Right atrium auricular region (tissue), 2 donors: ENCODE measurements around the gene GBP5. TPM values are rescaled to one million over a fixed set of nuclear protein-coding genes. Genes with fewer than 3 reads are reported as not detected.

Experiments used
- DNase-seq: peaks from one replicate; pipeline ENCODE4 v3.0.0-alpha.2; 2019; ENCODE audit warnings: low spot score
- H3K27ac ChIP-seq, 2 donors: fragments of 200-600 bp; sonication (generic); 1 replicate in 1 of 2; 2 replicates in 1 of 2; pipeline ENCODE4 v1.5.1; 2016 to 2019
- H3K27me3 ChIP-seq, 2 donors: fragments of 200-600 bp; sonication (generic); one replicate each; pipeline versions ENCODE4 v1.5.1 to v1.6.0; 2017 to 2019
- H3K36me3 ChIP-seq: fragments of 200-600 bp; sonication (generic); one replicate; pipeline ENCODE4 v1.5.1; 2016
- H3K4me1 ChIP-seq, 2 donors: fragments of 200-600 bp; sonication (generic); one replicate each; pipeline versions ENCODE4 v1.5.1 to v1.6.0; 2017 to 2019
- H3K4me3 ChIP-seq, 2 donors: fragments of 200-600 bp; sonication (generic); 1 replicate in 1 of 2; 2 replicates in 1 of 2; pipeline ENCODE4 v1.5.1; 2017 to 2019; ENCODE audit warnings: mild to moderate bottlenecking in 1 of 2, moderate library complexity in 1 of 2
- H3K9me3 ChIP-seq, 2 donors: fragments of 200-600 bp; sonication (generic); one replicate each; pipeline ENCODE4 v1.5.1; 2019
- CTCF ChIP-seq, 2 donors: fragments of 200-600 bp; sonication (generic); IDR thresholded peaks; one replicate each; pipeline ENCODE4 v1.5.1; 2019; ENCODE audit warnings: antibody characterized with exemption in 2 of 2
- total RNA-seq, 2 donors: library from RNA; depleted of rRNA; stranded (reverse); fragments of >200 nt; gene quantifications; one replicate each; pipeline ENCODE4 v1.1.0, GENCODE V29; 2016

GBP5 gene
- total RNA-seq, 2 donors from 2014 or later: 0.37 to 1.0 TPM

DNA sequence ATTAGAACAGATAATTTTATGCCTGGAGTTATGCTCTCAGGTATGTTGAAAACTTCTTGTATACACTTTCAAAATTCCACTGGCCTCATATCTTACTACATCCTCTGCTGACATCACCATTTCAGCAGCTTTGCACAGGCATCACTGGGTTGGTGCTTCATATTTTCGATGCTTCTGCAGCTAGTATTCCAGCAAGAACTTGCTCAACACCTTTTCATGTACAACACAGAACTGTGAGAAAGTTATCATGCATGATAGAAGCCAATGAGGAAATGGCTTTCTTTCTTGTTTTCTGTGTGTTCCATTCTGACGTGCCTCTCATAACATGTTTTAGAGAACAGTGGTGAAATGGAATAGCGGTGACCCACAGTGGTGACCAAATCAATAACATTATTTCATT is 5.1 kb upstream of the GBP5 start:
- no peaks in the 10 kb centered on the region for H3K9me3 ChIP-seq
- H3K36me3 ChIP-seq: no peaks in the 10 kb centered on the region
- no peak for TF ChIP-seq CTCF (IDR thresholded peaks at IDR 0.05)
- no peak for DNase-seq
- H3K4me1 ChIP-seq: no peaks in the 10 kb centered on the region
- no peak overlapping the region for H3K27ac ChIP-seq
- H3K4me3 ChIP-seq: no peak overlapping the region
- no peaks in the 10 kb centered on the region for H3K27me3 ChIP-seq

DNA sequence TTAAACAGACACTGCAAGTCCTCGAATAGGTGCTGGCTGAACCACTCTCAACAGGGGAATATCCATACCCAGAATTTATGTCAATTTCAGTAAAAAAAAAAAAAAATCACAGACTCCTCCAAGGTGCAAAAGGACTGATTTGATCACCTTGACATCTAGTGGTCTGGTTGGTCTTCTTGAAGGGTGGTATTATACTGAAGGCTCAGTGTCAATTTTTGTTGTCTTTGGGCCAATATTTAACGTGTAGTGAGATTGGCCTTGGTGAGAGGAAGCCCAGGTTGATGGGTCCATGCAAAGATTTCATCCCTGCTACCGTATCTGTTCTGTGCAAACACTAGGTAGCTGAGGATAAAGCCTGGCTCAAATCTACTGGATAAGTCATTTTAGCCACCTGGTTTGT is 4.0 kb upstream of the GBP5 start:
- no peak for DNase-seq
- Histone ChIP-seq H3K4me3 (no peak overlapping the region), H3K9me3 (no peaks in the 10 kb centered on the region), H3K4me1 (no peaks in the 10 kb centered on the region), H3K36me3 (no peaks in the 10 kb centered on the region), H3K27me3 (no peaks in the 10 kb centered on the region), H3K27ac (no peak overlapping the region)
- no peak for TF ChIP-seq CTCF (IDR thresholded peaks at IDR 0.05)

- H3K9me3 ChIP-seq: no peaks in the 10 kb centered on the region
- no peak for DNase-seq
- no peaks in the 10 kb centered on the region for H3K27me3 ChIP-seq
- no peak for TF ChIP-seq CTCF (IDR thresholded peaks at IDR 0.05)
- H3K4me1 ChIP-seq: no peaks in the 10 kb centered on the region
- H3K4me3 ChIP-seq: no peak overlapping the region
- no peaks in the 10 kb centered on the region for H3K36me3 ChIP-seq
- no peak overlapping the region for H3K27ac ChIP-seq
Observed at GRCh38 chr1:89274411-89274857, 1.8 kb upstream of the GBP5 start.

- Histone ChIP-seq H3K4me3 (no peak overlapping the region), H3K4me1 (no peaks in the 10 kb centered on the region), H3K9me3 (no peaks in the 10 kb centered on the region), H3K36me3 (no peaks in the 10 kb centered on the region), H3K27ac (no peak overlapping the region), H3K27me3 (no peaks in the 10 kb centered on the region)
- no peak for DNase-seq
- TF ChIP-seq CTCF (IDR thresholded peaks at IDR 0.05): no peak
Observed at GRCh38 chr1:89273324-89273778, 691 bp upstream of the GBP5 start.

DNA sequence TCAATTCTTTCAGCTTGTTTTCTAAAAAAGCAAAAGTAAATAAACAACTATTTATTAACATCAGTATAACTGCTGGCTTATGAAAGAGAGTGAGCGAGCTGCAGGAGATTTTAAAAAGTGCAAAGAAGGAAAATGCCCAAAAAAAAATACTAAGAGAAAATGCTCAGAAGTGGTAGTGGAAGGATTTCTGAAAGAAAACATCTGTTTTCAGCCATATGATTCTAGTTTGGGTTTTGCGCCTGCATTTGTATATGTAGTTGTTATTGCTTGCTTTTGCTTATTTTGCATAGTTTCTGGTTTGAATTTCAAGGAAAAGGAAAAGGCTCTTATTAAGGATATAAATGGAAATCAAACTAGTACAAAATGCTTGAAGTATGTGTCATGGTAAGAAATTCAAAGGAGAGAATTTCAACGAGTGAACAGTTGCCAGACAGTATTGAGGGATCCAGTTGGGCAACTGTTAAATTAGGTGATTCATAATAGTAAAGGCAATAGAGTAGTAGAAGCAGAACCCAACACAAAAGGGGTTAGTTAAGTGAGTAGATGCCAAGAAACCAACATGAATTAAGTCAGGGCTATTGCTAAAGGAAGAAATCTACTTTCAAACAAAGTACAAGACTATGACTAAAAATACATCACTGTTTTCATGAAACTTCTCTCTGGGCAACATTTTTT is 1.2 kb downstream of the GBP5 start:
- no peak for TF ChIP-seq CTCF (IDR thresholded peaks at IDR 0.05)
- Histone ChIP-seq H3K27ac (no peak overlapping the region), H3K4me3 (no peak overlapping the region)

GRCh38 chr1:89270423-89270822 is 2.2 kb downstream of the GBP5 start:
- no peak for TF ChIP-seq CTCF (IDR thresholded peaks at IDR 0.05)
- no peak for DNase-seq
- no peaks in the 10 kb centered on the region for H3K9me3 ChIP-seq
- H3K36me3 ChIP-seq: no peaks in the 10 kb centered on the region
- H3K27ac ChIP-seq: no peak overlapping the region
- H3K4me3 ChIP-seq: no peak overlapping the region
- H3K4me1 ChIP-seq: no peaks in the 10 kb centered on the region
- H3K27me3 ChIP-seq: no peaks in the 10 kb centered on the region

More for the DNA sequence above, 1.2 kb downstream of the GBP5 start:
- H3K4me1 ChIP-seq: no peaks in the 10 kb centered on the region
- no peaks in the 10 kb centered on the region for H3K36me3 ChIP-seq
- no peak for DNase-seq
- no peaks in the 10 kb centered on the region for H3K9me3 ChIP-seq
- H3K27me3 ChIP-seq: no peaks in the 10 kb centered on the region
